Measurements from ENCODE around the gene THOC1.
"Not testable (repeated sequence)": the region's sequence is repeated elsewhere in the genome, so short reads cannot be mapped to it uniquely, and the experiment has no call there.

Gene THOC1, protein sequence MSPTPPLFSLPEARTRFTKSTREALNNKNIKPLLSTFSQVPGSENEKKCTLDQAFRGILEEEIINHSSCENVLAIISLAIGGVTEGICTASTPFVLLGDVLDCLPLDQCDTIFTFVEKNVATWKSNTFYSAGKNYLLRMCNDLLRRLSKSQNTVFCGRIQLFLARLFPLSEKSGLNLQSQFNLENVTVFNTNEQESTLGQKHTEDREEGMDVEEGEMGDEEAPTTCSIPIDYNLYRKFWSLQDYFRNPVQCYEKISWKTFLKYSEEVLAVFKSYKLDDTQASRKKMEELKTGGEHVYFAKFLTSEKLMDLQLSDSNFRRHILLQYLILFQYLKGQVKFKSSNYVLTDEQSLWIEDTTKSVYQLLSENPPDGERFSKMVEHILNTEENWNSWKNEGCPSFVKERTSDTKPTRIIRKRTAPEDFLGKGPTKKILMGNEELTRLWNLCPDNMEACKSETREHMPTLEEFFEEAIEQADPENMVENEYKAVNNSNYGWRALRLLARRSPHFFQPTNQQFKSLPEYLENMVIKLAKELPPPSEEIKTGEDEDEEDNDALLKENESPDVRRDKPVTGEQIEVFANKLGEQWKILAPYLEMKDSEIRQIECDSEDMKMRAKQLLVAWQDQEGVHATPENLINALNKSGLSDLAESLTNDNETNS

DNA sequence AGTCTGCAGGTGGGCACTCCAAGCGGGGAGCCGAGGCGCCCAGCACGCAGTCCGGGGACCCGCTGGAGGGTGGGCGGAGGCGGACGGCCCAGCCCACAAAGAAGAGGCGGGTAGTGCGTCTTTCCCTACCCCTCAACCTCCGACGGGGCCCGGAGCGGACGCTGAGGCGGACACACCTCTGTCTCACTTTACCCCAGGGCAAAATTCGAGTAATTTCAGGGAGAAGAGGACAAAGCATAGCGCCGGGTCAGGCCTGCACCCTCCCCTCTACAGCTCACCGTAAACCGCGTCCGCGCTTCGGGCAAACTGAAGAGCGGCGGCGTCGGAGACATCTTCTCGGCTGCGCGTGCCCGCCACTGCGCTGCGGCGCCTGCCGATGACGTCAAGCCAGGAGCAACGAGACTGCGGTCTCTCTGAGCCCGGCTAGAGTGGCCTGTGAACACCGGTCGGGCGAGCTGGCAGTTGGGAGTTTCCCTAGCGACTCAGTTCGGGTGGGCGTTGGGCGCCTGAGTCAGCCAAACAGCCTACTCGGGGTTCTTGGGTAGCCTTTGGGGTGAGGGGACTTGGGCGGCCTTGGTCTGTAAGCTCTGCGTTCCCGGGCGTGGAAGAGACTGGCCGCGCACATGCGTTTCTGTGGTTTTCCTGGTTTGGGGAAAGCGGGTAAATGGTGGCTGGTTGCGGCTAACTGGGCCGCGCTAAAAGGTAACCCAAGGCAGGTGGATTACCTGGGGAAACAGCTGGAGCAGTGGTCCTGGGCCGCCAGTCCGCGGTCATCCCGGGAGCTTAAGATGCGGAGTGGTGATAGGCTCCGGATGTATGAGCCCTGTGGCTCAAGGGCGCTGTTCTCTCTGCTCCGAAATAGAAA, at the start of gene THOC1:
THOC1 (minus strand) TSS at position 360 of the 865 bp plus-strand sequence; CDS start at position 332, 28 bp downstream.
- peak; percentile 96 to 97 for DNase-seq

GRCh38 chr18:317618-318017, 49.8 kb upstream of the THOC1 start:
- no peak for DNase-seq

- no peak for DNase-seq
Measured at GRCh38 chr18:316393-316792, 48.5 kb upstream of the THOC1 start.

- no peak for DNase-seq
Measured at GRCh38 chr18:313931-314330, 46.1 kb upstream of the THOC1 start.

DNA sequence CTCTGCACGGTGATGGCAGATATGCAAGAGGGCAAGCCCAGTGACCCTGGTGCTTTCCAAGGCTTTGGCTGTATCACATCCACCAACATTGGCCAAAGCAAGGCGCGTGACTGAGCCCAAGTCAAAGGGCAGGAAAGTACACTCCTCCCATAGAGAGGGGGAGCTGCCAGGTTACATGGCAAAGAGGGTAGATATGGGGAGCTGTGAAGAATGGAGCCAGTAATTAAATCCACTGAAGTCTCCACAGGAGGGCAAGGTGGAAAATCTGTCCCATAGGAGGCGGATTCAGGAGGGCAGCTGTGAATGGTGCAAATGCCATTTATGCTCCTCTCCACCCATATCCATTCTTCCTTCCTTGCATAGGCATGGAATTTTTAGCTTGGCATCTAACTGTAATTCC, 44.6 kb upstream of the THOC1 start:
- no peak for DNase-seq

- no peak for DNase-seq
Measured at GRCh38 chr18:310042-310441, 42.2 kb upstream of the THOC1 start.

GRCh38 chr18:308086-308485, 40.2 kb upstream of the THOC1 start:
- DNase-seq: not testable (repeated sequence)

DNA sequence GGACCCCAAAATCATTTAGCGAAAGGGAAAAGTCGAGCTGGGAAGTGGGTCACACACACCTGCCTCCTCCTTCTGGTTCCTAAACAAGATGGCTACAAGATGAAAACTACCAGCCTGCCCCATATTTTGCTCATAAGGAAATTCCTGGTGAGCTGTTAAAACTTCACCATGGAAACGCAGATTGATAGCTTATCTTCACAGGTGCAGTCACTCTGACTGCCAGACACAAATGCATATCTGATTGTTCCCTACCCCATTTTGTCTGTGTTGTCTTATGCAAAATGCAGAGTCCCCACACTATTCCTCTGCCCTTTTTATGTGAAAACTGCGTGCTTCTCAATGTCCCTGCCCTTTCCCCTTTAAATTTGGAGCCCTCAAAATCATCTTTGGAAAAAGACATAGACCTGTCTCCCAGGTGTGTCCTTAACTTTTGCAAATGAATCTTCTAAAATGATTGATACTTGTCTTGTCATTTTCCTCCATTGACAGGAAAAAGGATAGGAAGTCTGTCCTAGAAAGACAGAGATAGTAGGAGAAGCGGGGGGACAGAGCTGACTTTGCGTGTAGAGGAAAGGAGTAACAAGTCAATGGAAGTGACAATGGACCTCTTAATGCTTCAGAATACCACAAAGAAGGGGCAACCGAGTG, 38.9 kb upstream of the THOC1 start:
- no peak for DNase-seq

DNA sequence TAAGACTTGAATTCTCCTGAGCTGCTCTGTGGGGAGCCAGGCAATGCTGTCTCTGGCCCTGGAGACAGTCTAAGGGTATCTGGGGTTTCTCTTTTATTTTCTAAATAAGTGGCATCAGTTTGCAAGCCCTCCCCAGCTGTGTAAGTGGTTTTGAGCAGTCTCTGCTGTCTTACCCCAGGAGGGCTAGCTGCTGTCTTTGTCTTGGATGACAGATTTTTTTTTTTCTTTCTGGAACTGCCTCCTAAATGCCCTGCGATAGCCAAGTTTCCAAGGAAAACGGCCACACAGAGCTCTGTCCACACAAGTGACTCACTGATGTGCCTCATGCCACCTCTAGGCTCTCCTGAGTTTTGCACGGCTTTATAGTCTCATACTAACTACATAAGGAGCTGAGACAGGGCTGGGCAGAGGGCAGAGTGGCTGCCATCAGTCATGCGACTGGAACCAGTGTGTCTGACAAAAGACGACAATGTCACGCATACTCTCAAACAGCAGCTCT, 37.2 kb upstream of the THOC1 start:
- DNase-seq: no peak

DNA sequence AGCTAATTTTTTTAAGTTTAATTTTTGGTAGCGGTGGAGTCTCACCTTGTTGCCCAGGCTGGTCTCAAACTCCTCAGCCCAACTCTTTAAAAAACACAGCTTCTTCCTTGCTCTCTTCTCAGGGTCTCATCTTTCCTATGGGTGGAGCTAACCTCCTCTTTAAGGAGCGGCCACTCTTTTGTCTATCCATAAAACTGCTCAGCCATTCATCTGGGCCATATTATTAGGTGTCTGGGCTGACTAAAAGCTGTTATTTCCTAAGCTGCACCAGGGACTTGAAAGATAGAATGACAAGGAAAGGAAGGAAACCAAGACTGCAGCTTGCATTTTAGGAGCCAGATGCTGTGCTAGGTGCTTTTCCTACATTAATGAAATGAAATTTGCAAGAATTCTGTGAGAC, 35.8 kb upstream of the THOC1 start:
- no peak for DNase-seq

DNA sequence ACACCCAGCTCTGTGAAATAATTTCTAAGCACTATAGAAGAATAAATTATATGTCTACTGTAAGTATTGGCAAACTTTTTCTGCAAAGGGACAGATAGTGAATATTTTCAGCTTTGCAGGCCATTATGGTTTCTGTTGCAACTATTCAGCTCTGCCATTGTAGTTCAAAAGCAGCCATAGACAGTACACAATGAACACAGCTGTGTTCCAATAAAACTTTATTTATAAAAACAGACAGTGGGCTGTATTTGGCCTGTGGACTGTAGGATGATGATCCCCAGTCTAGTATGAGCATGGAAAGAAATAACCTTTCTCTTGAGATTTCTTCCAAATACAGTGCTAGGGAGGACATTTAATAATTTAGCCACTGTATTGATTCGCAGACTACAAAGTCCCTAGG, 35.2 kb upstream of the THOC1 start:
- DNase-seq: no peak

DNA sequence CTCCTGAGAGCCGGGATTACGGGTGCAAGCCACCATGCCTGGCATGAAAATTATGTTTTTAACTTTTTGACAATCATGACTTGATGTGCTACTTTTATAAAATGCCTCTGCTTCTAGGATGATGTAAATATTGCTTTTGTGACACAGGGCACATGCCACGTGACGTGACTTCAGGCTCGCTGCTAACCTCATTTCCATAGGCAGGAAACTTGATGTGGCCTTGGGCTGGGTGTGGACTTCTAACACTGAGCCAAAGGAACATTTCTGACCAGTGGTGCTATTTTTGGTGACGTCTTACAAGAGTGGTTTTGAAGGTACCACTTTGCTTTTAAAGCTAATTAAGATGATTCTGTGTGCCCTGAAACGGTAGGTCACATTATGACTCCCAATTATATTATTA, 34.2 kb upstream of the THOC1 start:
- no peak for DNase-seq

DNA sequence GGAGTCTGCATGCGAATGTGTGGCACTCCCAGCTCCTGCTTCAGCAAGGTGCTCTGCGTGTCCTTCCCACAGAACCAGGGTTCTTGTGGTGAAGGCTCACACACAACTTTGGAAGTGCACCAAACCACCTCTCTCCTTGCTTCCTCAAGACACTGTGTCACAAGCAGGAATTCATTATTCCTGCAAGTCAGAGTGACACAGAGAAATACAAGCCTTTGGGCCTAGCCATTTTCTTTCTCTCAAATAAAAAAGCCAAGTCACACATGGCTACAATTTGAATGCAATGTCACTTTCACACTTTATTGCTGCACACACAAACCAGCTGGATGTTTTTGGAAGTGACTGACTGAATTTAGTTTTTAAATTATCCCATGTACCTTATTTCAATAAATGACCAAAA, 30.1 kb upstream of the THOC1 start:
- no peak for DNase-seq

DNA sequence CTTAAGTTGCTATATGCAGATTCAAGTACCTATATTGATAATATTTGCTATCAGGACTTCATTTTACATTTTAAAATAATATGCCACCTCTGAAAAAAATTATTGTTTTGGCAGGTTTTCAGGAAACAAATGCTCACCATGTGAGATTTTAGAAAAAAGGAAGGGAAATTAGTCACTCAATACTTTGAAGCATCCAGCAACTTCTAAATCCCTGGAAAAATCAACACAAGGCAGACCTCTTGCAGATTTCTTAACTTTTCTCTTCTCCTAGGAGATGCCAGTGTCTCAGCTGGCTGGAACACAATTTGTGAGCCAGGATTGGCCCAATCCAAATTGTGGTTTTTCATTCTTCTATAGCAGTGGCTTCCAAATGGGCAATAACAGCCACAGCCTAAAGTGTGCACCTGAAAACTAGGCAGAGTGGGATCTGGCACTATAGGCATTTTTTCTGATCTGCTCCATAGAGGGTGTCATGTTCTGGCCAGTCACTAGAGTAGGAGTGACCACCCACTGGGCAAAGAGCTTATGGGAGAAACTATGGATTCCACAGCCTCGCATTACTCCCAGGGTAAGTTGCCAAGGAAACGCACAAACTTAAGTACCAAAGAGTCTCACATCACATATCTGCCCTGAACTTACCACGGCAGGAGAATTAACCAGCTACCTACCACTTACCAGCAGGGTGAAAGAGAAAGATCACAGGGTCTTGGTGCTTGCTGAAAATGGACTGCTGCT, 28.1 kb upstream of the THOC1 start:
- no peak for DNase-seq

DNA sequence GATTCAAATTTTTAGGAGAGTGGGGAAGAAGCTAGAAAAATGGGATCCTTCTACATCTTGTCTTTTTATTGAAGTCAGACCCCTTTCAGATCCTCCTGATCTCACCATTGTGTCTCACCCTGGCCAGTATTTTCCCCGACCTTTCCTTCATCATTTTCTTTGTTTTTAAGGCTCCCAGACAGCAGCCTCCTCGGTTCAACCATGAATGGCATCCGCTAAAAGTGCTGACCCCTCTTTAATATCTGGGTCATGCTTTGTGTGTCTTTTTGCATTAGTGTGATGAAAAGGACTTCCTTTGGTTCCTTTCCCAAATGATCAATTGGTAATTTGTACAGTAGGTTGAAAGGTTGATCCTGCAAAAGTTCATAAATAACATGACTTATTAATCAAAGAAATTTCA, 26.7 kb upstream of the THOC1 start:
- DNase-seq: no peak

DNA sequence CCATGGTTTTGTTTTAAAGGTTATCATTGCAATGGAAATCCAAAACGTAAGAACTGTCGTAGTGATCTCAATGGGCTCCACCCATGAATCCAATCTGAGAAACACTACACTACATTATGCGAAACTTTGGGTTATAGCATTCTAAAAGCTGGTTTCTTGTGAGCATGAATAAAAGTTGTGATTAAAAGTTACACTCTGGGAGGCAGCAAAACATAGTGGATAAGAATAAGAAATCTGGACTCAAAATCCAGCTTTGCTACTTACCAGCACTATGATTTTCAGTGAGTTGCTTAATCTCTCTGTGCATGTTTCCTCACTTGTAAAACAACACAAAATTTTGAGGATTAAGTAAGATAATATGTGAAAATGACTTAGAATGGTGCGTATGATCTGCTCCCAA, 25.7 kb upstream of the THOC1 start:
- DNase-seq: no peak

DNA sequence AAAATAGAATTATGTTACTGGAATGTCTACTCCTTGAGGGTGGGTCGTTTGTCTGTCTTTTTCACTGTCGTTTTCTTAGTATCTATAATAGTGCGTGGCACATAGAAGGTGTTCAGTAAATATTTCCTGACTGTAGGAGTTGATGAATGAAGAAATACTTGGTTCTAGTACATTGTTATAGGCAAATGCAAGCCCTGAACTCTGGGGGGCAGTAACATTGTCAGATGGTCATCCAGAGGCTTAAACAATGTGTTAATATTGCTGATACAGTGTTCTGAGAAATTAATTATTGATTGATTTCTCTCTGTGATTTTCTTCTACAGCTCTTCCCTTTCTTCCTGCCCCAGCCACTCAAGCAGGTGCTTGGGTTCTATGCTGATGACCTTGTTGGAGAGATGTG, 24.4 kb upstream of the THOC1 start:
- DNase-seq: no peak

GRCh38 chr18:289970-290369, 22.1 kb upstream of the THOC1 start:
- not testable (repeated sequence) for DNase-seq

- no peak for DNase-seq
Measured at GRCh38 chr18:289026-289425, 21.2 kb upstream of the THOC1 start.

DNA sequence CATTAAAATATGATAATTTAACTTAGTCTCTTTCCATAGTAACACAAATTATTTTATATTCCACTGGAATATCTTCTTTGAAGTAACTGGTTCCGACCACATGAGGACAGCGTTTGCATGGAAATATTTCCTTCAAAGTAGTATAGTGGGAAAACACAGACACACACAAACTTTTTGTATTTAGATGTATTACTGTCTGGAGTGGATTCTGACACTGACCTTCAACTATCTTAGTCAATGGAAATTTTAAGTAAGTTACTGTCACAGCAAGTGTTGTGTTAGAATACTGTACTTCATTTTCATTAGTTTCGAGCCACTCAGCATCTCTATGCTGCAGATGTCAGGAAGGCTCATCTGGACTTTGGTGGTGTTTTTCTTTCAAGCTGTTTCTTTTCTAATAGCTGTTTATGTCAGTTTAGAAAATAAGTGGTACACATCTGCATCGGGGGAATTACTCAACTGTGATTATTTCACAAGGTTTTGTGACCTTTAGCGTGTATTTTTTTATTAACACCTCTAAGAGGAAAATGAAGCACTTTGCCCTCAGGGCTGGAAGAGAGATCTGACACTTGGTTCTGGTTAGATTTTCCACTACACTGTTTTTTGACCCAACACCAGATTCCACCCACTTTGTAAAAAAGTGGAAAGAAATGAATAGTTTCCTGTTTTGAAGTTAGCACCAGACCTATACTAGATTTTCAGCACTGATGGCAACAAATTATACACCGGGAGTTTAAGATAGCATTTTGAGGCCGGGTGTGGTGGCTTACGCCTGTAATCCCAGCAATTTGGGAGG, 18.9 kb upstream of the THOC1 start:
- DNase-seq: no peak

- no peak for DNase-seq
Measured at GRCh38 chr18:285817-286216, 18.0 kb upstream of the THOC1 start.

Data from activated CD4-positive, alpha-beta T cell treated with anti-CD3 and anti-CD28 coated beads for 4 hours (primary cell).